Panc1 (cell line): ENCODE measurements around the gene PPM1H.

Source experiments
- POLR2AphosphoS5 ChIP-seq: IDR thresholded peaks from 2 replicates; pipeline ENCODE4 v1.6.1; 2012; ENCODE audit warnings: mild to moderate bottlenecking, low read depth, low read length, moderate library complexity
- REST ChIP-seq, 2 experiments: IDR thresholded peaks; 2 replicates each; pipeline ENCODE4 v1.6.1; 2011 to 2012; ENCODE audit warnings: low read depth in 2 of 2, control low read depth in 1 of 2, low read length in 1 of 2, mild to moderate bottlenecking in 1 of 2, moderate library complexity in 1 of 2; ENCODE audit not compliant: insufficient read depth in 1 of 2
- TF ChIP-seq, protein P1 (sequence below): fragments of 450-650 bp; IDR thresholded peaks from 2 replicates; pipeline ENCODE4 v1.5.1; 2017; ENCODE audit warnings: mild to moderate bottlenecking

DNA sequence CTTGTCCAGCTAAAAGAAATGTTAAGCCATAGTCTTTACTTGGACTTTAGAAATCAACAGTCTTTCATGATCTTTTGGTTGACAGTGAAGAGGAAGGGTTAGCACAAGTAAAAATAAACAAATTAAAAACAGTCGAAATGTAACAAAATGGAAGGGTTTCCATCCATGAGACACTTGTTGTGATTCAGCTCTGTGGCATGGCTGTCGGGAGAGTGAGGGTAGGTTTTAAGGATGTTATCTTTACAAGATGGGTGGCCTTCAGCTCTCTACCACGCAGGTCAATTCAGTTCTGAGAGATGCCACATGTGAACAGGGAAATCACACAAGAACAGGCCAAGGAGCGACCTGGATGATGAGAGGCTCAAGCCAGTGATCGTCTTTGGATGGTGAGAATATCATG lies 180.2 kb downstream of the PPM1H start:
- no peak for TF ChIP-seq POLR2AphosphoS5
- TF ChIP-seq, protein P1, sequence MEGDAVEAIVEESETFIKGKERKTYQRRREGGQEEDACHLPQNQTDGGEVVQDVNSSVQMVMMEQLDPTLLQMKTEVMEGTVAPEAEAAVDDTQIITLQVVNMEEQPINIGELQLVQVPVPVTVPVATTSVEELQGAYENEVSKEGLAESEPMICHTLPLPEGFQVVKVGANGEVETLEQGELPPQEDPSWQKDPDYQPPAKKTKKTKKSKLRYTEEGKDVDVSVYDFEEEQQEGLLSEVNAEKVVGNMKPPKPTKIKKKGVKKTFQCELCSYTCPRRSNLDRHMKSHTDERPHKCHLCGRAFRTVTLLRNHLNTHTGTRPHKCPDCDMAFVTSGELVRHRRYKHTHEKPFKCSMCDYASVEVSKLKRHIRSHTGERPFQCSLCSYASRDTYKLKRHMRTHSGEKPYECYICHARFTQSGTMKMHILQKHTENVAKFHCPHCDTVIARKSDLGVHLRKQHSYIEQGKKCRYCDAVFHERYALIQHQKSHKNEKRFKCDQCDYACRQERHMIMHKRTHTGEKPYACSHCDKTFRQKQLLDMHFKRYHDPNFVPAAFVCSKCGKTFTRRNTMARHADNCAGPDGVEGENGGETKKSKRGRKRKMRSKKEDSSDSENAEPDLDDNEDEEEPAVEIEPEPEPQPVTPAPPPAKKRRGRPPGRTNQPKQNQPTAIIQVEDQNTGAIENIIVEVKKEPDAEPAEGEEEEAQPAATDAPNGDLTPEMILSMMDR: no peak
- no peak for TF ChIP-seq REST (IDR thresholded peaks at IDR 0.05; ENCODE audit: insufficient read depth in 1 of 2, low read depth in 2 of 2, low read length in 1 of 2)
